Hematopoietic multipotent progenitor cell treated with erythropoietin and hydrocortisone succinate and interleukin-3 and kit ligand, for 4 days (in vitro differentiated cells): Measurements from ENCODE around the gene CSPG4.
"Not testable (repeated sequence)": the region's sequence is repeated elsewhere in the genome, so short reads cannot be mapped to it uniquely, and the experiment has no call there.

Experiments
- DNase-seq: peaks from one replicate; pipeline ENCODE4 v3.0.0-alpha.2; 2015

Gene CSPG4

GRCh38 chr15:75703440-75704262 is 9.0 kb downstream of the CSPG4 start:
- DNase-seq = not testable (repeated sequence)

GRCh38 chr15:75702436-75702835 is 10.2 kb downstream of the CSPG4 start:
- DNase-seq = no peak

- DNase-seq = not testable (repeated sequence)
These were observed 11.3 kb downstream of the CSPG4 start for GRCh38 chr15:75701071-75702003.

GRCh38 chr15:75699961-75700874 is 12.4 kb downstream of the CSPG4 start:
- DNase-seq = peak; percentile 93

- DNase-seq = peak; percentile 22
These were observed 13.1 kb downstream of the CSPG4 start for GRCh38 chr15:75699517-75699916.

GRCh38 chr15:75697974-75698747 is 14.5 kb downstream of the CSPG4 start:
- DNase-seq = not testable (repeated sequence)

GRCh38 chr15:75697523-75697922 is 15.1 kb downstream of the CSPG4 start:
- no peak for DNase-seq

- no peak for DNase-seq
These were observed 15.8 kb downstream of the CSPG4 start for GRCh38 chr15:75696854-75697259.

- no peak for DNase-seq
These were observed 16.3 kb downstream of the CSPG4 start for GRCh38 chr15:75696311-75696720.

GRCh38 chr15:75695634-75696310 is 16.9 kb downstream of the CSPG4 start:
- DNase-seq = no peak

GRCh38 chr15:75695220-75695619 is 17.4 kb downstream of the CSPG4 start:
- DNase-seq = no peak

GRCh38 chr15:75694241-75695182 is 18.1 kb downstream of the CSPG4 start:
- peak; percentile 97 for DNase-seq

- peak; percentile 46 for DNase-seq
These were observed 19.0 kb downstream of the CSPG4 start for GRCh38 chr15:75693501-75694240.

GRCh38 chr15:75693028-75693427 is 19.6 kb downstream of the CSPG4 start:
- not testable (repeated sequence) for DNase-seq

GRCh38 chr15:75692311-75692710 is 20.3 kb downstream of the CSPG4 start:
- DNase-seq = peak; percentile 28

GRCh38 chr15:75689429-75689828 is 23.2 kb downstream of the CSPG4 start:
- DNase-seq = not testable (repeated sequence)

- no peak for DNase-seq
These were observed 23.8 kb downstream of the CSPG4 start for GRCh38 chr15:75688831-75689230.

GRCh38 chr15:75688278-75688557 is 24.4 kb downstream of the CSPG4 start:
- DNase-seq = no peak

GRCh38 chr15:75687486-75688277 is 25.0 kb downstream of the CSPG4 start:
- DNase-seq = no peak
